Sigmoid colon (tissue), 7 donors: ENCODE results near the gene FBXO42. TPM values are rescaled to one million over a fixed set of nuclear protein-coding genes. Genes with fewer than 3 reads are reported as not detected.
"Not testable (repeated sequence)": the region's sequence is repeated elsewhere in the genome, so short reads cannot be mapped to it uniquely, and the experiment has no call there.

Experiments used
- DNase-seq: peaks from one replicate; pipeline ENCODE4 v3.0.0-alpha.2; 2019
- H3K27ac ChIP-seq, 4 donors: fragments of 200-600 bp; sonication (generic); one replicate each; pipeline ENCODE4 v1.5.1; 2016 to 2019; ENCODE audit warnings: mild to moderate bottlenecking in 1 of 4
- H3K27me3 ChIP-seq, 3 donors: fragments of 200-600 bp; sonication (generic); one replicate each; pipeline ENCODE4 v1.5.1; 2019; ENCODE audit warnings: mild to moderate bottlenecking in 1 of 3
- H3K36me3 ChIP-seq, 4 donors: fragments of 200-600 bp; sonication (generic); one replicate each; pipeline ENCODE4 v1.5.1; 2016 to 2019
- H3K4me1 ChIP-seq, 4 donors: fragments of 200-600 bp; sonication (generic); one replicate each; pipeline ENCODE4 v1.5.1; 2017 to 2019
- H3K4me3 ChIP-seq, 4 donors: fragments of 200-600 bp; sonication (generic); one replicate each; pipeline ENCODE4 v1.5.1; 2017 to 2019; ENCODE audit warnings: mild to moderate bottlenecking in 2 of 4, moderate library complexity in 1 of 4
- H3K9me3 ChIP-seq, 4 donors: fragments of 200-600 bp in 3 of 4; sonication (generic) in 3 of 4; one replicate each; pipeline versions ENCODE4 v1.5.1 to v1.6.1; 2013 to 2019
- EP300 ChIP-seq, 4 donors: sonication (generic); formaldehyde crosslinking; IDR thresholded peaks; one replicate each; pipeline ENCODE4 v1.6.1; 2017; ENCODE audit warnings: antibody characterized with exemption in 4 of 4
- POLR2A ChIP-seq, 2 donors: fragments of 450-650 bp; IDR thresholded peaks; one replicate each; pipeline ENCODE4 v1.6.1; 2016; ENCODE audit warnings: antibody characterized with exemption in 2 of 2, mild to moderate bottlenecking in 2 of 2, moderate library complexity in 2 of 2
- POLR2AphosphoS5 ChIP-seq, 4 donors: sonication (generic); formaldehyde crosslinking; IDR thresholded peaks; one replicate each; pipeline ENCODE4 v1.6.1; 2017; ENCODE audit warnings: antibody characterized with exemption in 4 of 4
- WGBS, 2 donors: extraction: QIAGEN DNeasy Blood & Tissue Kit; methylation state at CpG; one replicate each; pipeline ENCODE4 v1.1.7; 2013; 5-methylcytosine and 5-hydroxymethylcytosine counted together
- intact Hi-C: fragments of 100-400 bp; cut with DNase I; formaldehyde crosslinking; loops from one replicate; pipeline ENCODE4 v1.15.1; 2023
- polyA plus RNA-seq, 3 donors: library from polyadenylated mRNA; stranded (reverse); fragments of 200-250 nt; gene quantifications; one replicate each; pipeline ENCODE4 v1.2.3, GENCODE V29; 2013
- total RNA-seq, 4 donors: library from RNA; depleted of rRNA; stranded (reverse); fragments of >200 nt; gene quantifications; one replicate each; pipeline ENCODE4 v1.1.0, GENCODE V29; 2016
- TF ChIP-seq, protein P1 (sequence below), 4 experiments: fragments of 450-650 bp in 3 of 4; fragments of 200-600 bp in 1 of 4; IDR thresholded peaks; one replicate each; pipeline ENCODE4 v1.5.1; 2016 to 2019; ENCODE audit warnings: antibody characterized with exemption in 4 of 4, mild to moderate bottlenecking in 3 of 4, moderate library complexity in 2 of 4
- donor health status: healthy with polysubstance abuse.
- donor health status: Bipolar disorder and iron deficiency.
- donor health status: healthy.

Gene FBXO42
- total and polyA plus RNA-seq, 7 donors = 8.8 to 29.6 (median 16.6) TPM

- peak overlapping the region; percentile 92 to 98 (median 94) for H3K27ac ChIP-seq
- no peaks in the 10 kb centered on the region for H3K9me3 ChIP-seq
- TF ChIP-seq EP300 (IDR thresholded peaks at IDR 0.05) (no peak), POLR2A (IDR thresholded peaks at IDR 0.05) (no peak), POLR2AphosphoS5 (IDR thresholded peaks at IDR 0.05) (no peak)
- TF ChIP-seq, protein P1, sequence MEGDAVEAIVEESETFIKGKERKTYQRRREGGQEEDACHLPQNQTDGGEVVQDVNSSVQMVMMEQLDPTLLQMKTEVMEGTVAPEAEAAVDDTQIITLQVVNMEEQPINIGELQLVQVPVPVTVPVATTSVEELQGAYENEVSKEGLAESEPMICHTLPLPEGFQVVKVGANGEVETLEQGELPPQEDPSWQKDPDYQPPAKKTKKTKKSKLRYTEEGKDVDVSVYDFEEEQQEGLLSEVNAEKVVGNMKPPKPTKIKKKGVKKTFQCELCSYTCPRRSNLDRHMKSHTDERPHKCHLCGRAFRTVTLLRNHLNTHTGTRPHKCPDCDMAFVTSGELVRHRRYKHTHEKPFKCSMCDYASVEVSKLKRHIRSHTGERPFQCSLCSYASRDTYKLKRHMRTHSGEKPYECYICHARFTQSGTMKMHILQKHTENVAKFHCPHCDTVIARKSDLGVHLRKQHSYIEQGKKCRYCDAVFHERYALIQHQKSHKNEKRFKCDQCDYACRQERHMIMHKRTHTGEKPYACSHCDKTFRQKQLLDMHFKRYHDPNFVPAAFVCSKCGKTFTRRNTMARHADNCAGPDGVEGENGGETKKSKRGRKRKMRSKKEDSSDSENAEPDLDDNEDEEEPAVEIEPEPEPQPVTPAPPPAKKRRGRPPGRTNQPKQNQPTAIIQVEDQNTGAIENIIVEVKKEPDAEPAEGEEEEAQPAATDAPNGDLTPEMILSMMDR (IDR thresholded peaks at IDR 0.05) = no peak
- no peaks in the 10 kb centered on the region for H3K27me3 ChIP-seq
- no peak for DNase-seq
- WGBS, 2 donors = 1 to 4% methylated on average over 24 of the region's 24 CpGs
- intact Hi-C loops = loop anchor here (10.0 kb wide), 1 partner anchor 163 kb away; no protein-coding TSS in a partner anchor
- peak overlapping the region; percentile 64 to 92 (median 85) for H3K4me3 ChIP-seq
- H3K36me3 ChIP-seq = no peaks in the 10 kb centered on the region
- H3K4me1 ChIP-seq = peaks cover 0 to 59% (median 52%) of the 10 kb centered on the region in 4 donors
Measured at GRCh38 chr1:16367968-16368890, 15.9 kb upstream of the FBXO42 start.

GRCh38 chr1:16367258-16367967 is 15.1 kb upstream of the FBXO42 start:
- H3K9me3 ChIP-seq = no peaks in the 10 kb centered on the region
- peak overlapping the region; percentile 92 to 98 (median 94) for H3K27ac ChIP-seq
- 0% methylated on average over 47 of the region's 47 CpGs for WGBS, 2 donors
- intact Hi-C loops = loop anchor here (10.0 kb wide), 1 partner anchor 163 kb away; no protein-coding TSS in a partner anchor
- H3K4me3 ChIP-seq = peak overlapping the region; percentile 64 to 92 (median 85)
- H3K27me3 ChIP-seq = no peaks in the 10 kb centered on the region
- peak; percentile 93 for DNase-seq
- H3K4me1 ChIP-seq = peaks cover 0 to 52% (median 45%) of the 10 kb centered on the region in 4 donors
- H3K36me3 ChIP-seq = no peaks in the 10 kb centered on the region
- TF ChIP-seq, protein P1 (IDR thresholded peaks at IDR 0.05) = no peak
- peak; percentile 66 to 97 (median 94) for TF ChIP-seq POLR2AphosphoS5 (IDR thresholded peaks at IDR 0.05)
- no peak for TF ChIP-seq EP300 (IDR thresholded peaks at IDR 0.05)
- TF ChIP-seq POLR2A (IDR thresholded peaks at IDR 0.05) = peak; percentile 85 to 89

- intact Hi-C loops = loop anchor here (10.0 kb wide), 1 partner anchor 162 kb away; no protein-coding TSS in a partner anchor
- DNase-seq = peak; percentile 99
- Histone ChIP-seq H3K4me1 (peaks cover 0 to 46% (median 39%) of the 10 kb centered on the region in 4 donors), H3K36me3 (no peaks in the 10 kb centered on the region), H3K27me3 (no peaks in the 10 kb centered on the region), H3K27ac (peak within 1 kb of the TSS; percentile 92 to 98 (median 94)), H3K9me3 (no peaks in the 10 kb centered on the region), H3K4me3 (peak within 1 kb of the TSS; percentile 64 to 92 (median 85))
- WGBS, 2 donors = 1 to 3% methylated on average over 24 of the region's 24 CpGs
- TF ChIP-seq POLR2A (IDR thresholded peaks at IDR 0.05) (no peak), POLR2AphosphoS5 (IDR thresholded peaks at IDR 0.05) (peak in 1 of 4 donors; percentile 85)
Measured at GRCh38 chr1:16366722-16367257, 14.5 kb upstream of the FBXO42 start, which contains the start of gene SZRD1. Gene SZRD1 (plus strand): TSS chr1:16367242. CDS start chr1:16367258, 16 bp downstream.

DNA sequence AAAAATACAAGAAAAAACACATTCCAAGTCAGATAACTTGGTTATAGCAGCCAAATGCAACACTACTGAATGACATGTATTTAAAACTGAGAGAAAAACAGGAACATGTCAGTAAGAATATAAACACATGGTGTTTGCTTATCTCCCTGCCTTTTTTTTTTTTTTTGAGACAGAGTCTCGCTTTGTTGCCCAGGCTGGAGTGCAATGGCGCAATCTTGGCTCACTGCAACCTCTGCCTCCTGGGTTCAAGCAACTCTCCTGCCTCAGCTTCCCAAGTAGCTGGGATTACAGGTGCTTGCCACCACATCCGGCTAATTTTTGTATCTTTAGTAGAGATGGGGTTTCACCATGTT is 12.8 kb upstream of the FBXO42 start:
- Histone ChIP-seq H3K4me1 (peaks cover 0 to 33% (median 27%) of the 10 kb centered on the region in 4 donors), H3K27ac (peak overlapping the region; percentile 41 to 92 (median 58))
- H3K4me3 ChIP-seq, H3K27me3 ChIP-seq, H3K9me3 ChIP-seq, DNase-seq, H3K36me3 ChIP-seq: not testable (repeated sequence)
- WGBS, 2 donors = 81 to 85% methylated on average over 3 of the region's 3 CpGs
- intact Hi-C loops = loop anchor here (10.0 kb wide), 1 partner anchor 160 kb away; no protein-coding TSS in a partner anchor
- peak in 1 of 4 donors; percentile 5 for TF ChIP-seq EP300 (IDR thresholded peaks at IDR 0.05)
- peak in 2 of 4 donors; percentile 46 to 55 for TF ChIP-seq POLR2AphosphoS5 (IDR thresholded peaks at IDR 0.05)

GRCh38 chr1:16356867-16357266 is 4.6 kb upstream of the FBXO42 start:
- Histone ChIP-seq H3K27ac (no peak overlapping the region), H3K9me3 (no peaks in the 10 kb centered on the region), H3K4me1 (peaks cover 0 to 6% (median 5%) of the 10 kb centered on the region in 4 donors), H3K36me3 (no peaks in the 10 kb centered on the region), H3K4me3 (no peak overlapping the region), H3K27me3 (no peaks in the 10 kb centered on the region)
- intact Hi-C loops = no loop called here
- 89% methylated on average over 3 of the region's 3 CpGs for WGBS, 2 donors
- TF ChIP-seq POLR2AphosphoS5 (IDR thresholded peaks at IDR 0.05) (no peak), POLR2A (IDR thresholded peaks at IDR 0.05) (no peak), EP300 (IDR thresholded peaks at IDR 0.05) (no peak)
- TF ChIP-seq, protein P1 (IDR thresholded peaks at IDR 0.05) = no peak
- no peak for DNase-seq
